ENCODE measurements around the gene SLAMF6. TPM values are rescaled to one million over a fixed set of nuclear protein-coding genes. Genes with fewer than 3 reads are reported as not detected.
"Not testable (repeated sequence)": the region's sequence is repeated elsewhere in the genome, so short reads cannot be mapped to it uniquely, and the experiment has no call there.

The SLAMF6 gene
- total and polyA plus RNA-seq, 4 donors = 0.76 to 1.2 (median 0.92) TPM

DNA sequence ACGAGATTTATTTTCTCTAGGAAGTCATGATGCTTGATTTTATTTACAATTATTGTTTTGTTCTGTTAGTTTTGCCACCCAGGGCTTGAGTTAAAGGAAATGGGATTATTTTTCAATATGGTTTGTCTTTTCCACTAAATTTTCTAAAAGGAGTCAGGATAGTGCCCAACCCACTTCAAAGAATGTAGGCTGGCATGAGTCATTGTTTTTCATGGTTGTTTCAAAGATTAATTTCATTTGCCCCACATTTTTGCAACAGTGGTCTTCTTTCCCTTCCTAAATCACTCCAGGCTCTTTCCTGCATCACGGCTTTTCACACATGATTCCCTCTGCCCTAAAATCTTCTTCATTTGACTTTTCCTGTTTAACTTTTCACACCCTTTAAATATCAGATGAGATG is 2.5 kb downstream of the SLAMF6 start:
- TF ChIP-seq YY1 (IDR thresholded peaks at IDR 0.05) = no peak
- H3K27ac ChIP-seq (ENCODE audit: low read depth in 1 of 2, low read length in 2 of 2) = no peak overlapping the region
- H3K9me3 ChIP-seq (ENCODE audit: control insufficient read depth in 4 of 4, low read length in 3 of 4) = no peaks in the 10 kb centered on the region
- H3K27me3 ChIP-seq (ENCODE audit: control insufficient read depth in 4 of 4, insufficient read depth in 4 of 4, low read length in 3 of 4) = no peaks in the 10 kb centered on the region
- H3K4me1 ChIP-seq (ENCODE audit: control insufficient read depth in 4 of 4, insufficient read depth in 4 of 4, low read length in 3 of 4) = no peaks in the 10 kb centered on the region
- no peaks in the 10 kb centered on the region for H3K36me3 ChIP-seq (ENCODE audit: control insufficient read depth in 4 of 4, insufficient read depth in 3 of 4, low read depth in 1 of 4, low read length in 3 of 4)
- no peak for DNase-seq (ENCODE audit: low spot score)
- H3K4me3 ChIP-seq (ENCODE audit: low read depth in 1 of 3, low read length in 3 of 3) = no peak overlapping the region
- 62% methylated on average over 2 of the region's 2 CpGs for WGBS
- H3K9ac ChIP-seq (ENCODE audit: low read depth in 1 of 2, low read length in 2 of 2) = no peak overlapping the region

DNA sequence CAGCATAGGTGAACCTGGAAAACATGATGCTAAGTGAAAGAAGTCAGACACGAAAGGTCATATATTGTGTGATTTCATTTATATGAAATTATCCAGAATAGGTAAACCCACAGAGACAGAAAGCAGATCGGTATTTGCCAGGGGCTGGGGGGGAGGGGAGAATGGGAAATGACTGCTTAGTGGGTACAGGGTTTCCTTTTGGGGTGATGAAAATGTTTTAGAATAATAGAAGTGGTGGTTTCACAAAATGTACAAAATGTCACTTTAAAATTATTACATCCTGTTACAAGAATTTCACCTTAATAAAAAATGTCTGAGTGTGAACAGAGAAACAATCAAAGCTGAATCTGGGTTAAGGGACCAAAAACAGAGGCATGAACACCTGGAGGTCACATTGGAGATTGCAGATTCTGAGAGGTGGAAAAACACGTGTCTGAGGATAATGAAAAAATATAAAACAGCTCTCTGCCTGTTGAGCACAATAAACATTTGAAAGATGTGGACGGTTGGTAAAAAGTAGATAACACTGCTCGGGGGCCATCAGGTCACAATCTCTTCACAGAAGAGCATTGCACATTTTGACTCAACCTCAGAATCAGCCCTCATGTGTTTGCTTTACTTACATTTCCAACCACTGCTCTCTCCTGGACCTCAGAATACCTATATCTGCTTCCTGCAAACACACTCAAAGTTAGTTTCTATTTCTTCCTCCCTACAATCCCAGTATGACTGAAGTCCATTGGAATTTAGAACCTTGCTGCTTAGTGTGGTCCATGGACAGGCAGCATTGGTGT is 3.2 kb downstream of the SLAMF6 start:
- no peak for DNase-seq (ENCODE audit: low spot score)
- Histone ChIP-seq H3K4me3 (ENCODE audit: low read depth in 1 of 3, low read length in 3 of 3) (no peak overlapping the region), H3K4me1 (ENCODE audit: control insufficient read depth in 4 of 4, insufficient read depth in 4 of 4, low read length in 3 of 4) (no peaks in the 10 kb centered on the region), H3K36me3 (ENCODE audit: control insufficient read depth in 4 of 4, insufficient read depth in 3 of 4, low read depth in 1 of 4, low read length in 3 of 4) (no peaks in the 10 kb centered on the region), H3K9ac (ENCODE audit: low read depth in 1 of 2, low read length in 2 of 2) (no peak overlapping the region), H3K9me3 (ENCODE audit: control insufficient read depth in 4 of 4, low read length in 3 of 4) (no peaks in the 10 kb centered on the region), H3K27me3 (ENCODE audit: control insufficient read depth in 4 of 4, insufficient read depth in 4 of 4, low read length in 3 of 4) (no peaks in the 10 kb centered on the region), H3K27ac (ENCODE audit: low read depth in 1 of 2, low read length in 2 of 2) (no peak overlapping the region)
- no peak for TF ChIP-seq NR2F2 (IDR thresholded peaks at IDR 0.05)
- TF ChIP-seq, protein P1, sequence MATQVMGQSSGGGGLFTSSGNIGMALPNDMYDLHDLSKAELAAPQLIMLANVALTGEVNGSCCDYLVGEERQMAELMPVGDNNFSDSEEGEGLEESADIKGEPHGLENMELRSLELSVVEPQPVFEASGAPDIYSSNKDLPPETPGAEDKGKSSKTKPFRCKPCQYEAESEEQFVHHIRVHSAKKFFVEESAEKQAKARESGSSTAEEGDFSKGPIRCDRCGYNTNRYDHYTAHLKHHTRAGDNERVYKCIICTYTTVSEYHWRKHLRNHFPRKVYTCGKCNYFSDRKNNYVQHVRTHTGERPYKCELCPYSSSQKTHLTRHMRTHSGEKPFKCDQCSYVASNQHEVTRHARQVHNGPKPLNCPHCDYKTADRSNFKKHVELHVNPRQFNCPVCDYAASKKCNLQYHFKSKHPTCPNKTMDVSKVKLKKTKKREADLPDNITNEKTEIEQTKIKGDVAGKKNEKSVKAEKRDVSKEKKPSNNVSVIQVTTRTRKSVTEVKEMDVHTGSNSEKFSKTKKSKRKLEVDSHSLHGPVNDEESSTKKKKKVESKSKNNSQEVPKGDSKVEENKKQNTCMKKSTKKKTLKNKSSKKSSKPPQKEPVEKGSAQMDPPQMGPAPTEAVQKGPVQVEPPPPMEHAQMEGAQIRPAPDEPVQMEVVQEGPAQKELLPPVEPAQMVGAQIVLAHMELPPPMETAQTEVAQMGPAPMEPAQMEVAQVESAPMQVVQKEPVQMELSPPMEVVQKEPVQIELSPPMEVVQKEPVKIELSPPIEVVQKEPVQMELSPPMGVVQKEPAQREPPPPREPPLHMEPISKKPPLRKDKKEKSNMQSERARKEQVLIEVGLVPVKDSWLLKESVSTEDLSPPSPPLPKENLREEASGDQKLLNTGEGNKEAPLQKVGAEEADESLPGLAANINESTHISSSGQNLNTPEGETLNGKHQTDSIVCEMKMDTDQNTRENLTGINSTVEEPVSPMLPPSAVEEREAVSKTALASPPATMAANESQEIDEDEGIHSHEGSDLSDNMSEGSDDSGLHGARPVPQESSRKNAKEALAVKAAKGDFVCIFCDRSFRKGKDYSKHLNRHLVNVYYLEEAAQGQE (IDR thresholded peaks at IDR 0.05) = no peak
- WGBS = 45% methylated on average over 5 of the region's 5 CpGs

DNA sequence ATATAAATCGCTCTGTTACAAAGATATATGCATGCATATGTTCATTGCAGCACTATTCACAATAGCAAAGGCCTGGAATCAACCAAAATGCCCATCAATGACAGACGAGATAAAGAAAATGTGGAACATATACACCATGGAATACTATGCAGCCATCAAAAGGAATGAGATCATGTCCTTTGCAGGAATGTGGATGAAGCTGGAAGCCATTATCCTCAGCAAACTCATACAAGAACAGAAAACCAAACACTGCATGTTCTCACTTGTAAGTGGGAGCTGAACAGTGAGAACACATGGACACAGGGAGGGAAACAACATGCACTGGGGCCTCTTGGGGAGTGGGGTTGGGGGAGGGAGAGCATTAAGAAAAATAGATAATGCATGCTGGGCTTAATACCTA is 5.5 kb downstream of the SLAMF6 start:
- not testable (repeated sequence) for H3K9ac ChIP-seq (ENCODE audit: low read depth in 1 of 2, low read length in 2 of 2); H3K9me3 ChIP-seq (ENCODE audit: control insufficient read depth in 4 of 4, low read length in 3 of 4); H3K27ac ChIP-seq (ENCODE audit: low read depth in 1 of 2, low read length in 2 of 2); H3K36me3 ChIP-seq (ENCODE audit: control insufficient read depth in 4 of 4, insufficient read depth in 3 of 4, low read depth in 1 of 4, low read length in 3 of 4); H3K4me3 ChIP-seq (ENCODE audit: low read depth in 1 of 3, low read length in 3 of 3); H3K27me3 ChIP-seq (ENCODE audit: control insufficient read depth in 4 of 4, insufficient read depth in 4 of 4, low read length in 3 of 4); DNase-seq (ENCODE audit: low spot score); H3K4me1 ChIP-seq (ENCODE audit: control insufficient read depth in 4 of 4, insufficient read depth in 4 of 4, low read length in 3 of 4)
- WGBS = 46% methylated on average over 2 of the region's 2 CpGs

DNA sequence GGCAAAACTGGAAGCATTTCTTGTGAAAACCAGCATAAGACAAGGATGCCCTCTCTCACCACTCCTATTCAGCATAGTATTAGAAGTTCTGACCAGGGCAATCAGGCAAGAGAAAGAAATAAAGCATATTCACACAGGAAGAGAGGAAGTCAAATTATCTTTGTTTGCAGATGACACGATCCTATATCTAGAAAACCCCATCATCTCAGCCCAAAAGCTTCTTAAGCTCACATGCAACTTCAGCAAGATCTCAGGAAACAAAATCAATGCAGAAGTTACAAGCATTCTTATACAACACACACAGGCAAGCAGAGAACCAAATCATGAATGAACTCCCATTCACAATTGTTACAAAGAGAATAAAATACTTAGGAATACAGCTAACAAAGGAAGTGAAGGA is 7.1 kb downstream of the SLAMF6 start:
- H3K36me3 ChIP-seq (ENCODE audit: control insufficient read depth in 4 of 4, insufficient read depth in 3 of 4, low read depth in 1 of 4, low read length in 3 of 4); H3K27me3 ChIP-seq (ENCODE audit: control insufficient read depth in 4 of 4, insufficient read depth in 4 of 4, low read length in 3 of 4); H3K4me1 ChIP-seq (ENCODE audit: control insufficient read depth in 4 of 4, insufficient read depth in 4 of 4, low read length in 3 of 4); H3K4me3 ChIP-seq (ENCODE audit: low read depth in 1 of 3, low read length in 3 of 3); H3K9ac ChIP-seq (ENCODE audit: low read depth in 1 of 2, low read length in 2 of 2); H3K9me3 ChIP-seq (ENCODE audit: control insufficient read depth in 4 of 4, low read length in 3 of 4); H3K27ac ChIP-seq (ENCODE audit: low read depth in 1 of 2, low read length in 2 of 2); DNase-seq (ENCODE audit: low spot score): not testable (repeated sequence)
- WGBS = 62% methylated on average over 1 of the region's 1 CpG

DNA sequence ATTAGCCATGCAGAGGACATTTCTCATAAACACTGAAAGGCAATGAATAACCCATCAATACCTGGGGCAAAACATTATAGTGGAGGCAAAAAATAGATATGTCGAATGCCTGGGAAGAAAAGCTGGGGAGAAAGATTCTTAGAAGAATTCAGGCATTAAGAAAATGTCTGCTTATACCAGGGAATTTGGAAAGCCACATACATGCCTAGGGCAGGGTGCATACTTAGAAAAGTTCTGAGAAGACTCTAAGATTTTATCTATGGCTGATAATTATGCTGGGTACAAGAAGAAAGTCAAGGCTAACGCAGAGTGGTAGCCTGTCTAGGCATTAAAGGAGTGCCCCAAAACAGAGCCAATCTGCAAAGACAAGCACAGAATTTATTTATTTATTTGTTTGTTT is 18.4 kb downstream of the SLAMF6 start:
- H3K9me3 ChIP-seq (ENCODE audit: control insufficient read depth in 4 of 4, low read length in 3 of 4) = peaks cover 0 to 4% (median 0%) of the 10 kb centered on the region in 4 donors
- no peak overlapping the region for H3K9ac ChIP-seq (ENCODE audit: low read depth in 1 of 2, low read length in 2 of 2)
- no peak overlapping the region for H3K27ac ChIP-seq (ENCODE audit: low read depth in 1 of 2, low read length in 2 of 2)
- no peaks in the 10 kb centered on the region for H3K27me3 ChIP-seq (ENCODE audit: control insufficient read depth in 4 of 4, insufficient read depth in 4 of 4, low read length in 3 of 4)
- no peak overlapping the region for H3K4me3 ChIP-seq (ENCODE audit: low read depth in 1 of 3, low read length in 3 of 3)
- no peaks in the 10 kb centered on the region for H3K36me3 ChIP-seq (ENCODE audit: control insufficient read depth in 4 of 4, insufficient read depth in 3 of 4, low read depth in 1 of 4, low read length in 3 of 4)
- H3K4me1 ChIP-seq (ENCODE audit: control insufficient read depth in 4 of 4, insufficient read depth in 4 of 4, low read length in 3 of 4) = no peaks in the 10 kb centered on the region
- DNase-seq (ENCODE audit: low spot score) = no peak
- WGBS = 93% methylated on average over 2 of the region's 2 CpGs
- TF ChIP-seq, protein P2, sequence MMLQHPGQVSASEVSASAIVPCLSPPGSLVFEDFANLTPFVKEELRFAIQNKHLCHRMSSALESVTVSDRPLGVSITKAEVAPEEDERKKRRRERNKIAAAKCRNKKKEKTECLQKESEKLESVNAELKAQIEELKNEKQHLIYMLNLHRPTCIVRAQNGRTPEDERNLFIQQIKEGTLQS (IDR thresholded peaks at IDR 0.05) = no peak
- TF ChIP-seq, protein P3, sequence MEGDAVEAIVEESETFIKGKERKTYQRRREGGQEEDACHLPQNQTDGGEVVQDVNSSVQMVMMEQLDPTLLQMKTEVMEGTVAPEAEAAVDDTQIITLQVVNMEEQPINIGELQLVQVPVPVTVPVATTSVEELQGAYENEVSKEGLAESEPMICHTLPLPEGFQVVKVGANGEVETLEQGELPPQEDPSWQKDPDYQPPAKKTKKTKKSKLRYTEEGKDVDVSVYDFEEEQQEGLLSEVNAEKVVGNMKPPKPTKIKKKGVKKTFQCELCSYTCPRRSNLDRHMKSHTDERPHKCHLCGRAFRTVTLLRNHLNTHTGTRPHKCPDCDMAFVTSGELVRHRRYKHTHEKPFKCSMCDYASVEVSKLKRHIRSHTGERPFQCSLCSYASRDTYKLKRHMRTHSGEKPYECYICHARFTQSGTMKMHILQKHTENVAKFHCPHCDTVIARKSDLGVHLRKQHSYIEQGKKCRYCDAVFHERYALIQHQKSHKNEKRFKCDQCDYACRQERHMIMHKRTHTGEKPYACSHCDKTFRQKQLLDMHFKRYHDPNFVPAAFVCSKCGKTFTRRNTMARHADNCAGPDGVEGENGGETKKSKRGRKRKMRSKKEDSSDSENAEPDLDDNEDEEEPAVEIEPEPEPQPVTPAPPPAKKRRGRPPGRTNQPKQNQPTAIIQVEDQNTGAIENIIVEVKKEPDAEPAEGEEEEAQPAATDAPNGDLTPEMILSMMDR (IDR thresholded peaks at IDR 0.05; ENCODE audit: low read depth, low read length, missing input control) = no peak
- TF ChIP-seq JUND (IDR thresholded peaks at IDR 0.05) = no peak
- TF ChIP-seq SP1 (IDR thresholded peaks at IDR 0.05) = no peak
- TF ChIP-seq, protein P1 (IDR thresholded peaks at IDR 0.05) = no peak
- TF ChIP-seq EGR1 (IDR thresholded peaks at IDR 0.05; ENCODE audit: low read depth in 2 of 2) = no peak

Data from liver (tissue), 9 donors.